ENCODE data around the gene SMDT1. TPM values are rescaled to one million over a fixed set of nuclear protein-coding genes. Genes with fewer than 3 reads are reported as not detected.

SMDT1 gene
- total RNA-seq, 1 experiment from 2014 or later: 76.9 TPM

GRCh38 chr22:42039271-42039670 is 40.2 kb upstream of the SMDT1 start:
- CTCF ChIA-PET: interaction anchor here (0.7 to 0.9 kb wide), 2 partner anchors 31 to 343 kb away, joined by 3 read pairs; no protein-coding TSS in a partner anchor

GRCh38 chr22:42041784-42042183 is 37.7 kb upstream of the SMDT1 start:
- no TSS peak for BruUV-seq (replicated peaks)
- no peak overlapping the region for H3K4me3 Mint-ChIP-seq (ENCODE audit: unreplicated experiment)
- intact Hi-C loops (cut with micrococcal nuclease): no loop called here
- no peak for DNase-seq (ENCODE audit: unreplicated experiment)
- POLR2A ChIA-PET: no interaction called here
- H3K27me3 Mint-ChIP-seq (ENCODE audit: insufficient read depth, unreplicated experiment): peaks cover 13% of the 10 kb centered on the region
- no peaks in the 10 kb centered on the region for H3K4me1 Mint-ChIP-seq (ENCODE audit: insufficient read depth, unreplicated experiment)
- CTCF ChIA-PET: interaction anchor here (0.9 kb wide), 1 partner anchor 49 kb away, joined by 4 read pairs; the partner anchor contains the start of gene NDUFA6
- H3K27ac Mint-ChIP-seq (ENCODE audit: low read depth, unreplicated experiment): no peak overlapping the region
- H3K9me3 Mint-ChIP-seq (ENCODE audit: unreplicated experiment): peaks cover 9% of the 10 kb centered on the region
- H3K36me3 Mint-ChIP-seq (ENCODE audit: insufficient read depth, unreplicated experiment): no peaks in the 10 kb centered on the region
- TF ChIP-seq CTCF (IDR thresholded peaks at IDR 0.05; ENCODE audit: unreplicated experiment): no peak

More at GRCh38 chr22:42039271-42039670, 40.2 kb upstream of the SMDT1 start:
- intact Hi-C loops (cut with micrococcal nuclease): no loop called here
- Mint-ChIP-seq H3K36me3 (ENCODE audit: insufficient read depth, unreplicated experiment) (no peaks in the 10 kb centered on the region), H3K4me3 (ENCODE audit: unreplicated experiment) (no peak overlapping the region), H3K4me1 (ENCODE audit: insufficient read depth, unreplicated experiment) (no peaks in the 10 kb centered on the region), H3K9me3 (ENCODE audit: unreplicated experiment) (peaks cover 9% of the 10 kb centered on the region), H3K27ac (ENCODE audit: low read depth, unreplicated experiment) (no peak overlapping the region), H3K27me3 (ENCODE audit: insufficient read depth, unreplicated experiment) (peaks cover 13% of the 10 kb centered on the region)
- no peak for DNase-seq (ENCODE audit: unreplicated experiment)
- no peak for TF ChIP-seq CTCF (IDR thresholded peaks at IDR 0.05; ENCODE audit: unreplicated experiment)
- BruUV-seq (replicated peaks): no TSS peak
- POLR2A ChIA-PET: no interaction called here

GRCh38 chr22:42050641-42051180 is 28.8 kb upstream of the SMDT1 start:
- intact Hi-C loops (cut with micrococcal nuclease): no loop called here
- ChIA-PET CTCF (no interaction called here), POLR2A (no interaction called here)
- H3K9me3 Mint-ChIP-seq (ENCODE audit: unreplicated experiment): no peaks in the 10 kb centered on the region
- no peaks in the 10 kb centered on the region for H3K36me3 Mint-ChIP-seq (ENCODE audit: insufficient read depth, unreplicated experiment)
- H3K27ac Mint-ChIP-seq (ENCODE audit: low read depth, unreplicated experiment): no peak overlapping the region
- no peak for DNase-seq (ENCODE audit: unreplicated experiment)
- no TSS peak for BruUV-seq (replicated peaks)
- no peaks in the 10 kb centered on the region for H3K27me3 Mint-ChIP-seq (ENCODE audit: insufficient read depth, unreplicated experiment)
- no peak for TF ChIP-seq CTCF (IDR thresholded peaks at IDR 0.05; ENCODE audit: unreplicated experiment)
- no peak overlapping the region for H3K4me3 Mint-ChIP-seq (ENCODE audit: unreplicated experiment)
- no peaks in the 10 kb centered on the region for H3K4me1 Mint-ChIP-seq (ENCODE audit: insufficient read depth, unreplicated experiment)

- Mint-ChIP-seq H3K4me3 (ENCODE audit: unreplicated experiment) (no peak overlapping the region), H3K36me3 (ENCODE audit: insufficient read depth, unreplicated experiment) (peaks cover 7% of the 10 kb centered on the region), H3K27me3 (ENCODE audit: insufficient read depth, unreplicated experiment) (no peaks in the 10 kb centered on the region), H3K4me1 (ENCODE audit: insufficient read depth, unreplicated experiment) (no peaks in the 10 kb centered on the region), H3K9me3 (ENCODE audit: unreplicated experiment) (peaks cover 12% of the 10 kb centered on the region), H3K27ac (ENCODE audit: low read depth, unreplicated experiment) (no peak overlapping the region)
- no peak for DNase-seq (ENCODE audit: unreplicated experiment)
- TF ChIP-seq CTCF (IDR thresholded peaks at IDR 0.05; ENCODE audit: unreplicated experiment): no peak
- intact Hi-C loops (cut with micrococcal nuclease): no loop called here
- BruUV-seq (replicated peaks): no TSS peak
- ChIA-PET CTCF (interaction anchor here (0.8 kb wide), 1 partner anchor 17 kb away, joined by 5 read pairs; no protein-coding TSS in a partner anchor), POLR2A (interaction anchor here (0.7 to 1.7 kb wide), 2 partner anchors 11 to 27 kb away, joined by 5 to 6 read pairs; partner anchors contain the start of gene SMDT1)
Measured at GRCh38 chr22:42052765-42053164, 26.7 kb upstream of the SMDT1 start.
